ENCODE measurements around the gene CALD1. TPM values are rescaled to one million over a fixed set of nuclear protein-coding genes. Genes with fewer than 3 reads are reported as not detected.

Gene CALD1
- total RNA-seq, 1 donor from 2014 or later: 230 TPM

- TF ChIP-seq CTCF (IDR thresholded peaks at IDR 0.05; ENCODE audit: unreplicated experiment): no peak
- no peak overlapping the region for H3K27ac Mint-ChIP-seq (ENCODE audit: unreplicated experiment)
- H3K4me1 Mint-ChIP-seq (ENCODE audit: unreplicated experiment): no peaks in the 10 kb centered on the region
- H3K36me3 Mint-ChIP-seq (ENCODE audit: low read depth, unreplicated experiment): peaks cover 47% of the 10 kb centered on the region
- no peaks in the 10 kb centered on the region for H3K9me3 Mint-ChIP-seq (ENCODE audit: unreplicated experiment)
- H3K4me3 Mint-ChIP-seq (ENCODE audit: unreplicated experiment): no peak overlapping the region
- DNase-seq (ENCODE audit: low spot score): no peak
- peaks cover 2% of the 10 kb centered on the region for H3K27me3 Mint-ChIP-seq (ENCODE audit: unreplicated experiment)
These were observed 168.8 kb downstream of the CALD1 start for GRCh38 chr7:134948246-134948645.

- Mint-ChIP-seq H3K4me1 (ENCODE audit: unreplicated experiment) (no peaks in the 10 kb centered on the region), H3K4me3 (ENCODE audit: unreplicated experiment) (no peak overlapping the region), H3K36me3 (ENCODE audit: low read depth, unreplicated experiment) (peaks cover 47% of the 10 kb centered on the region), H3K9me3 (ENCODE audit: unreplicated experiment) (no peaks in the 10 kb centered on the region), H3K27ac (ENCODE audit: unreplicated experiment) (no peak overlapping the region), H3K27me3 (ENCODE audit: unreplicated experiment) (peaks cover 2% of the 10 kb centered on the region)
- DNase-seq (ENCODE audit: low spot score): no peak
- TF ChIP-seq CTCF (IDR thresholded peaks at IDR 0.05; ENCODE audit: unreplicated experiment): no peak
These were observed 169.3 kb downstream of the CALD1 start for GRCh38 chr7:134948736-134949135.

- H3K4me1 Mint-ChIP-seq (ENCODE audit: unreplicated experiment): no peaks in the 10 kb centered on the region
- H3K4me3 Mint-ChIP-seq (ENCODE audit: unreplicated experiment): no peak overlapping the region
- no peak overlapping the region for H3K27ac Mint-ChIP-seq (ENCODE audit: unreplicated experiment)
- H3K27me3 Mint-ChIP-seq (ENCODE audit: unreplicated experiment): peaks cover 2% of the 10 kb centered on the region
- no peaks in the 10 kb centered on the region for H3K9me3 Mint-ChIP-seq (ENCODE audit: unreplicated experiment)
- TF ChIP-seq CTCF (IDR thresholded peaks at IDR 0.05; ENCODE audit: unreplicated experiment): no peak
- DNase-seq (ENCODE audit: low spot score): no peak
- peaks cover 47% of the 10 kb centered on the region for H3K36me3 Mint-ChIP-seq (ENCODE audit: low read depth, unreplicated experiment)
These were observed 169.7 kb downstream of the CALD1 start for GRCh38 chr7:134949171-134949570.

GRCh38 chr7:134954197-134955082, 175.0 kb downstream of the CALD1 start:
- DNase-seq (ENCODE audit: low spot score): no peak
- TF ChIP-seq CTCF (IDR thresholded peaks at IDR 0.05; ENCODE audit: unreplicated experiment): peak; percentile 51
- no peaks in the 10 kb centered on the region for H3K9me3 Mint-ChIP-seq (ENCODE audit: unreplicated experiment)
- peaks cover 39% of the 10 kb centered on the region for H3K36me3 Mint-ChIP-seq (ENCODE audit: low read depth, unreplicated experiment)
- no peak overlapping the region for H3K4me3 Mint-ChIP-seq (ENCODE audit: unreplicated experiment)
- H3K4me1 Mint-ChIP-seq (ENCODE audit: unreplicated experiment): peaks cover 3% of the 10 kb centered on the region
- H3K27ac Mint-ChIP-seq (ENCODE audit: unreplicated experiment): no peak overlapping the region
- H3K27me3 Mint-ChIP-seq (ENCODE audit: unreplicated experiment): peaks cover 9% of the 10 kb centered on the region

GRCh38 chr7:134957005-134957404, 177.6 kb downstream of the CALD1 start:
- DNase-seq (ENCODE audit: low spot score): no peak
- no peak overlapping the region for H3K4me3 Mint-ChIP-seq (ENCODE audit: unreplicated experiment)
- H3K9me3 Mint-ChIP-seq (ENCODE audit: unreplicated experiment): no peaks in the 10 kb centered on the region
- no peak overlapping the region for H3K27ac Mint-ChIP-seq (ENCODE audit: unreplicated experiment)
- peaks cover 7% of the 10 kb centered on the region for H3K27me3 Mint-ChIP-seq (ENCODE audit: unreplicated experiment)
- H3K36me3 Mint-ChIP-seq (ENCODE audit: low read depth, unreplicated experiment): peaks cover 34% of the 10 kb centered on the region
- peaks cover 3% of the 10 kb centered on the region for H3K4me1 Mint-ChIP-seq (ENCODE audit: unreplicated experiment)
- no peak for TF ChIP-seq CTCF (IDR thresholded peaks at IDR 0.05; ENCODE audit: unreplicated experiment)

Measured in endothelial cell (in vitro differentiated cells).